Muscle layer of duodenum (tissue), 2 donors: Measurements from ENCODE around the gene TNIK.
A peak's percentile ranks its signal among the peaks of the same experiment; 100 is the strongest.

Source experiments
- H3K27ac ChIP-seq: one replicate; pipeline ENCODE4 v1.7.0; 2013; ENCODE audit warnings: mild to moderate bottlenecking, low read length
- H3K27me3 ChIP-seq: one replicate; pipeline ENCODE4 v1.7.0; 2013; ENCODE audit warnings: low read depth, mild to moderate bottlenecking, control low read depth, low read length
- H3K36me3 ChIP-seq, 2 donors: one replicate each; pipeline ENCODE4 v1.7.0; 2013; ENCODE audit warnings: low read length in 2 of 2, control low read depth in 1 of 2, mild to moderate bottlenecking in 1 of 2; ENCODE audit not compliant: insufficient read depth in 2 of 2, control insufficient read depth in 1 of 2
- H3K4me1 ChIP-seq, 2 donors: one replicate each; pipeline ENCODE4 v1.7.0; 2013; ENCODE audit warnings: low read length in 2 of 2, mild to moderate bottlenecking in 2 of 2, control low read depth in 1 of 2, moderate library complexity in 1 of 2; ENCODE audit not compliant: insufficient read depth in 2 of 2, control insufficient read depth in 1 of 2
- H3K4me3 ChIP-seq, 2 donors: one replicate each; pipeline ENCODE4 v1.7.0; 2013; ENCODE audit warnings: low read length in 2 of 2, low read depth in 1 of 2, mild to moderate bottlenecking in 1 of 2
- H3K9me3 ChIP-seq, 2 donors: one replicate each; pipeline ENCODE4 v1.7.0; 2013; ENCODE audit warnings: low read length in 2 of 2, control low read depth in 1 of 2, mild to moderate bottlenecking in 1 of 2; ENCODE audit not compliant: control insufficient read depth in 1 of 2
- donor health status: healthy.

The TNIK gene

GRCh38 chr3:171088964-171089754 is 371.0 kb downstream of the TNIK start:
- Histone ChIP-seq H3K4me1 (peaks cover 11 to 29% of the 10 kb centered on the region in 2 donors), H3K36me3 (peaks cover 0 to 3% of the 10 kb centered on the region in 2 donors), H3K27me3 (no peaks in the 10 kb centered on the region), H3K27ac (peak overlapping the region; percentile 19), H3K4me3 (no peak overlapping the region), H3K9me3 (no peaks in the 10 kb centered on the region)

DNA sequence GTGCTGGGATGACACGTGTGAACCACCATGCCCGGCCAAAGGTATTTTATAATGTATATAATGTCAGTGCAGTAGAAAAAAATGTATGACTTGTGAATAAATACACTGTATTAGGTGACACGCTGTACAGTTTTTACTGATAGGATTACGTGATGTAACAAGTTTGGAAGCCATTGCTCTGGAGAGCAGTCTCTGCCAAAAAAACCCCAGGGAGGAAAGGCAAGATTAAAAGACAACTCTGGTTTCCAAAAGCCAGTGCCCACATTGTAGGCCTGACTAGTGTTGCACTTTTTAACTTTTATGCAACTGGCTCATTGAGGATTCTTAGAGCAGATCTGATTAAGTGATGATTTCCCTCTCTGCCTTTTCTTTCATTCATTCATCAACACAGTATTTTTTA is 371.7 kb downstream of the TNIK start:
- Histone ChIP-seq H3K27me3 (no peaks in the 10 kb centered on the region), H3K4me3 (no peak overlapping the region), H3K4me1 (peaks cover 11 to 29% of the 10 kb centered on the region in 2 donors), H3K27ac (no peak overlapping the region), H3K9me3 (no peaks in the 10 kb centered on the region), H3K36me3 (peaks cover 0 to 3% of the 10 kb centered on the region in 2 donors)

GRCh38 chr3:171086914-171087313 is 373.3 kb downstream of the TNIK start:
- H3K36me3 ChIP-seq, result peaks cover 3 to 8% of the 10 kb centered on the region in 2 donors
- H3K9me3 ChIP-seq, result no peaks in the 10 kb centered on the region
- no peak overlapping the region for H3K27ac ChIP-seq
- H3K4me3 ChIP-seq, result no peak overlapping the region
- no peaks in the 10 kb centered on the region for H3K27me3 ChIP-seq
- H3K4me1 ChIP-seq, result peaks cover 11 to 17% of the 10 kb centered on the region in 2 donors

DNA sequence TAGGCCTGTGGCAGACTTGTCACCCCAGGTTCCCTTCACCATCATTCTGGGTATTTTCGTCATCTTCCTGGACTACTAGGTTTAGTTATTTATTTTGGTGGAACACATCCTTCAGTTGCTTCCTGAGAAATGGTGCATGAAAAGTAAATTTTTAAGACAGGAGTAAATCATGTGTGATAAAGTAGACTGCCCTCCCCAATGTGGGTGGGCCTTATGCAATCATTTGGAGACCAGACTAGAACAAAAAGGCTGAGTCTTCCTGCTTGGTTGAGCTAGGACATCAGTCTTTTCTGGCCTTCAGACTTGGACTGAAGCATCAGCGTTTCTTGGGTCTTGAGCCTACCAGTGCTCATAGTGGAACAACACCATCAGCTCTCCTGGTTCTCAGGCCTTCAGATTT is 382.9 kb downstream of the TNIK start:
- Histone ChIP-seq H3K4me3 (no peak overlapping the region), H3K36me3 (peaks cover 9 to 24% of the 10 kb centered on the region in 2 donors), H3K27ac (no peak overlapping the region), H3K9me3 (no peaks in the 10 kb centered on the region), H3K4me1 (no peaks in the 10 kb centered on the region), H3K27me3 (no peaks in the 10 kb centered on the region)

DNA sequence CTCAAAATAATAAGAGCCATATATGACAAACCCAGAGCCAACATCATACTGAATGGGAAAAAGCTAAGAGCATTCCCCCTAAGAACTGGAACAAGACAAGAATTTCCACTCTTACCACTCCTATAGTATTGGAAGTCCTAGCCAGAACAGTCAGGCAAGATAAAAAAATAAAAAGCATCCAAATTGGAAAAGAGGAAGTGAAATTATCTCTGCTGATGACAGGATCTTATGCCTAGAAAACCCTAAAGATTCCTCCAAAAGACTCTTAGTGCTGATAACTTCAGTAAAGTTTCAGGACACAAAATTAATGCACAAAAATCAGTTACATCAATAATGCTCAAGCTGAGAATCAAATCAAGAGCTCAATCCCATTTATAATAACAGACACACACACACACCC is 387.8 kb downstream of the TNIK start:
- H3K36me3 ChIP-seq, result peaks cover 3 to 21% of the 10 kb centered on the region in 2 donors
- no peaks in the 10 kb centered on the region for H3K27me3 ChIP-seq
- H3K9me3 ChIP-seq, result no peaks in the 10 kb centered on the region
- H3K4me3 ChIP-seq, result no peak overlapping the region
- H3K4me1 ChIP-seq, result no peaks in the 10 kb centered on the region
- H3K27ac ChIP-seq, result no peak overlapping the region

GRCh38 chr3:171068658-171069057 is 391.5 kb downstream of the TNIK start:
- no peaks in the 10 kb centered on the region for H3K9me3 ChIP-seq
- no peak overlapping the region for H3K4me3 ChIP-seq
- H3K36me3 ChIP-seq, result peaks cover 8 to 26% of the 10 kb centered on the region in 2 donors
- no peaks in the 10 kb centered on the region for H3K4me1 ChIP-seq
- H3K27me3 ChIP-seq, result no peaks in the 10 kb centered on the region
- H3K27ac ChIP-seq, result no peak overlapping the region

DNA sequence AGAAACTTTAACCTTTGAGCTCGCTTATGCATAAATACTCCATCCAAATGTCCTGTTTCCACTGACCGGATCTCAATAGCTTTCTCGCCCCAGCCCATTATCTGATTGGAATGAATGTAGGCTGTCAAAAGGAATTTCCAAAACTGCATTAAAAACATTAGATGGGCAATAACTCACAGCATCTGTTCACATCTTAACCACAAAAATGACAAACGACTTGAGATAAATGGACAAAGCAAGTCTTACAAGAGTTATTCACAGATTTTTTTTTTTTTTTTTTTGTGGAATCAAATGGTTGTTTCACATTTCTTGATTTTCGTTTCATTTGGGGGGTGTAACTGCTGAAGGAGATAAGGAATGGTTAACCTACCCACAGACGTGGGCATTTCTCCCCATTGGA is 394.0 kb downstream of the TNIK start:
- H3K36me3 ChIP-seq, result peaks cover 8 to 26% of the 10 kb centered on the region in 2 donors
- H3K4me1 ChIP-seq, result no peaks in the 10 kb centered on the region
- no peaks in the 10 kb centered on the region for H3K27me3 ChIP-seq
- H3K4me3 ChIP-seq, result no peak overlapping the region
- no peaks in the 10 kb centered on the region for H3K9me3 ChIP-seq
- no peak overlapping the region for H3K27ac ChIP-seq

GRCh38 chr3:171065732-171066131 is 394.5 kb downstream of the TNIK start:
- H3K4me3 ChIP-seq, result no peak overlapping the region
- H3K27me3 ChIP-seq, result no peaks in the 10 kb centered on the region
- H3K36me3 ChIP-seq, result peaks cover 8 to 26% of the 10 kb centered on the region in 2 donors
- no peaks in the 10 kb centered on the region for H3K4me1 ChIP-seq
- H3K27ac ChIP-seq, result no peak overlapping the region
- H3K9me3 ChIP-seq, result no peaks in the 10 kb centered on the region

DNA sequence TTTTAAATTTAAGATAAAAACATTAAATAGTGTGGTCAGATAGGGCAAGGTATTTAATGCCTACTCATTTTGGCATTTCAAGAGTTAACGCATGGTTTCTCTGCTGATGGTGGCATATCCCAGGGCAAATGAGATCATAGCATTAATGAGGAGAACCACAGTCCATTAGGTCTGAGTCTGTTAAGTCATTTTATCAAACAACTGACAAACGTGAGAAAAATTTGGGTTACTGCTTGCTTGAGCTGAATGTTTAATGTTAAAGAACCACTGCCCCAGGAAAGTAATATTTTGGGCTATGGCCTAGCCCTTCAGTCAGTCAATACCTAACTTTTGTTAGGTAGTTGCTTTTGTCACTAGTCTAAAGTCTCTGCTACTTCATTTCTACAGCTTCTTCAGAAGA is 395.7 kb downstream of the TNIK start:
- H3K27ac ChIP-seq, result no peak overlapping the region
- no peaks in the 10 kb centered on the region for H3K4me1 ChIP-seq
- no peak overlapping the region for H3K4me3 ChIP-seq
- H3K27me3 ChIP-seq, result no peaks in the 10 kb centered on the region
- no peaks in the 10 kb centered on the region for H3K9me3 ChIP-seq
- peaks cover 8 to 19% of the 10 kb centered on the region in 2 donors for H3K36me3 ChIP-seq

GRCh38 chr3:171061749-171062148 is 398.5 kb downstream of the TNIK start:
- Histone ChIP-seq H3K9me3 (no peaks in the 10 kb centered on the region), H3K4me1 (no peaks in the 10 kb centered on the region), H3K4me3 (no peak overlapping the region), H3K27me3 (no peaks in the 10 kb centered on the region), H3K27ac (no peak overlapping the region), H3K36me3 (peaks cover 8% of the 10 kb centered on the region in 2 donors)

GRCh38 chr3:171059978-171060377 is 400.2 kb downstream of the TNIK start:
- H3K4me3 ChIP-seq, result no peak overlapping the region
- no peak overlapping the region for H3K27ac ChIP-seq
- no peaks in the 10 kb centered on the region for H3K36me3 ChIP-seq
- H3K27me3 ChIP-seq, result no peaks in the 10 kb centered on the region
- no peaks in the 10 kb centered on the region for H3K4me1 ChIP-seq
- no peaks in the 10 kb centered on the region for H3K9me3 ChIP-seq
